Upper lobe of left lung (tissue), 4 donors: Measurements from ENCODE around the gene SPOP.

Experiments used
- CTCF ChIP-seq, 6 experiments: fragments of 450-650 bp in 4 of 6; fragments of 200-600 bp in 2 of 6; sonication (generic) in 2 of 6; IDR thresholded peaks; one replicate each; pipeline ENCODE4 v1.5.1; 2016 to 2019; ENCODE audit warnings: antibody characterized with exemption in 6 of 6
- EP300 ChIP-seq, 4 donors: sonication (generic); formaldehyde crosslinking; IDR thresholded peaks; one replicate each; pipeline ENCODE4 v1.5.1; 2017; ENCODE audit warnings: antibody characterized with exemption in 4 of 4, control low read depth in 2 of 4

- no peak for TF ChIP-seq CTCF (IDR thresholded peaks at IDR 0.05)
- no peak for TF ChIP-seq EP300 (IDR thresholded peaks at IDR 0.05)
These were observed 38.9 kb upstream of the SPOP start for GRCh38 chr17:49716668-49717364.
